ENCODE results near the gene SAMD8.

SAMD8 gene

GRCh38 chr10:75097666-75098285 is 13.7 kb upstream of the SAMD8 start:
- H3K23ac ChIP-seq (ENCODE audit: low read length in 2 of 2) = no peak overlapping the region
- no peak overlapping the region for H3K14ac ChIP-seq (ENCODE audit: low read length in 2 of 2)
- no peak overlapping the region for H2BK120ac ChIP-seq (ENCODE audit: low read depth, low read length)
- no peaks in the 10 kb centered on the region for H3K9me3 ChIP-seq (ENCODE audit: control insufficient read depth, low read length)
- H3K27ac ChIP-seq (ENCODE audit: low read length, poor library complexity, severe bottlenecking) = no peak overlapping the region
- no peak overlapping the region for H3K18ac ChIP-seq (ENCODE audit: low read depth in 1 of 2, low read length in 2 of 2)
- no peak overlapping the region for H2AFZ ChIP-seq (ENCODE audit: low read depth, low read length)
- peak; percentile 16 for DNase-seq
- no peaks in the 10 kb centered on the region for H3K36me3 ChIP-seq (ENCODE audit: control insufficient read depth in 1 of 2, insufficient read depth in 2 of 2, low read depth in 1 of 2, low read length in 2 of 2)
- no peak overlapping the region for H4K91ac ChIP-seq (ENCODE audit: low read length)
- H2BK5ac ChIP-seq (ENCODE audit: low read depth, low read length, poor library complexity, severe bottlenecking) = no peak overlapping the region
- 96% methylated on average over 11 of the region's 11 CpGs for WGBS
- no peak overlapping the region for H2AK5ac ChIP-seq (ENCODE audit: low read length, severe bottlenecking)
- H3K4me3 ChIP-seq (ENCODE audit: insufficient read depth in 1 of 2, low read depth in 1 of 2, low read length in 2 of 2) = no peak overlapping the region
- H3K79me1 ChIP-seq (replicated peaks; ENCODE audit: low read length, poor library complexity, severe bottlenecking) = no peaks in the 10 kb centered on the region
- no peak overlapping the region for H3K4ac ChIP-seq (ENCODE audit: low read depth in 1 of 2, low read length in 2 of 2)
- H2BK15ac ChIP-seq (ENCODE audit: low read depth, poor library complexity, severe bottlenecking) = no peak overlapping the region
- H3K4me1 ChIP-seq (ENCODE audit: control insufficient read depth, insufficient read depth, low read depth, low read length) = peaks cover 8% of the 10 kb centered on the region
- no peak overlapping the region for H2BK12ac ChIP-seq (ENCODE audit: low read length in 2 of 2)
- H3K4me2 ChIP-seq (ENCODE audit: low read length, poor library complexity, severe bottlenecking) = no peak overlapping the region
- H3K9ac ChIP-seq (ENCODE audit: low read length) = no peak overlapping the region
- H3K27me3 ChIP-seq (ENCODE audit: control insufficient read depth in 1 of 2, insufficient read depth in 1 of 2, low read length in 2 of 2) = peaks cover 13 to 35% of the 10 kb centered on the region in 2 experiments
- H4K8ac ChIP-seq (ENCODE audit: low read length) = no peak overlapping the region

- peaks cover 8% of the 10 kb centered on the region for H3K4me1 ChIP-seq (ENCODE audit: control insufficient read depth, insufficient read depth, low read depth, low read length)
- no peak overlapping the region for H3K9ac ChIP-seq (ENCODE audit: low read length)
- no peak overlapping the region for H3K4me3 ChIP-seq (ENCODE audit: insufficient read depth in 1 of 2, low read depth in 1 of 2, low read length in 2 of 2)
- H3K4ac ChIP-seq (ENCODE audit: low read depth in 1 of 2, low read length in 2 of 2) = no peak overlapping the region
- H2AFZ ChIP-seq (ENCODE audit: low read depth, low read length) = no peak overlapping the region
- peak overlapping the region in 1 of 2 experiments; percentile 17 for H2BK12ac ChIP-seq (ENCODE audit: low read length in 2 of 2)
- no peaks in the 10 kb centered on the region for H3K9me3 ChIP-seq (ENCODE audit: control insufficient read depth, low read length)
- peak overlapping the region; percentile 7 for H4K8ac ChIP-seq (ENCODE audit: low read length)
- peaks cover 9 to 22% of the 10 kb centered on the region in 2 experiments for H3K27me3 ChIP-seq (ENCODE audit: control insufficient read depth in 1 of 2, insufficient read depth in 1 of 2, low read length in 2 of 2)
- no peak overlapping the region for H4K91ac ChIP-seq (ENCODE audit: low read length)
- H3K14ac ChIP-seq (ENCODE audit: low read length in 2 of 2) = no peak overlapping the region
- no peak overlapping the region for H2BK15ac ChIP-seq (ENCODE audit: low read depth, poor library complexity, severe bottlenecking)
- no peak for DNase-seq
- WGBS = 88% methylated on average over 14 of the region's 14 CpGs
- no peak overlapping the region for H3K18ac ChIP-seq (ENCODE audit: low read depth in 1 of 2, low read length in 2 of 2)
- no peak overlapping the region for H3K4me2 ChIP-seq (ENCODE audit: low read length, poor library complexity, severe bottlenecking)
- no peak overlapping the region for H2AK5ac ChIP-seq (ENCODE audit: low read length, severe bottlenecking)
- H3K27ac ChIP-seq (ENCODE audit: low read length, poor library complexity, severe bottlenecking) = no peak overlapping the region
- H3K23ac ChIP-seq (ENCODE audit: low read length in 2 of 2) = no peak overlapping the region
- no peak overlapping the region for H2BK120ac ChIP-seq (ENCODE audit: low read depth, low read length)
- no peaks in the 10 kb centered on the region for H3K79me1 ChIP-seq (replicated peaks; ENCODE audit: low read length, poor library complexity, severe bottlenecking)
- H3K36me3 ChIP-seq (ENCODE audit: control insufficient read depth in 1 of 2, insufficient read depth in 2 of 2, low read depth in 1 of 2, low read length in 2 of 2) = no peaks in the 10 kb centered on the region
- no peak overlapping the region for H2BK5ac ChIP-seq (ENCODE audit: low read depth, low read length, poor library complexity, severe bottlenecking)
Measured at GRCh38 chr10:75098902-75099673, 12.4 kb upstream of the SAMD8 start.

- H3K18ac ChIP-seq (ENCODE audit: low read depth in 1 of 2, low read length in 2 of 2) = no peak overlapping the region
- H3K4ac ChIP-seq (ENCODE audit: low read depth in 1 of 2, low read length in 2 of 2) = no peak overlapping the region
- no peak overlapping the region for H3K14ac ChIP-seq (ENCODE audit: low read length in 2 of 2)
- 22% methylated on average over 18 of the region's 18 CpGs for WGBS
- H2AFZ ChIP-seq (ENCODE audit: low read depth, low read length) = peak overlapping the region; percentile 44
- no peaks in the 10 kb centered on the region for H3K9me3 ChIP-seq (ENCODE audit: control insufficient read depth, low read length)
- H2AK5ac ChIP-seq (ENCODE audit: low read length, severe bottlenecking) = no peak overlapping the region
- H3K4me1 ChIP-seq (ENCODE audit: control insufficient read depth, insufficient read depth, low read depth, low read length) = peaks cover 8% of the 10 kb centered on the region
- H4K8ac ChIP-seq (ENCODE audit: low read length) = peak overlapping the region; percentile 42
- no peak overlapping the region for H2BK12ac ChIP-seq (ENCODE audit: low read length in 2 of 2)
- H3K9ac ChIP-seq (ENCODE audit: low read length) = no peak overlapping the region
- H3K4me2 ChIP-seq (ENCODE audit: low read length, poor library complexity, severe bottlenecking) = peak overlapping the region; percentile 39
- H2BK5ac ChIP-seq (ENCODE audit: low read depth, low read length, poor library complexity, severe bottlenecking) = no peak overlapping the region
- H2BK120ac ChIP-seq (ENCODE audit: low read depth, low read length) = no peak overlapping the region
- H2BK15ac ChIP-seq (ENCODE audit: low read depth, poor library complexity, severe bottlenecking) = peak overlapping the region; percentile 48
- DNase-seq = peak; percentile 63
- no peaks in the 10 kb centered on the region for H3K79me1 ChIP-seq (replicated peaks; ENCODE audit: low read length, poor library complexity, severe bottlenecking)
- no peak overlapping the region for H3K27ac ChIP-seq (ENCODE audit: low read length, poor library complexity, severe bottlenecking)
- H3K36me3 ChIP-seq (ENCODE audit: control insufficient read depth in 1 of 2, insufficient read depth in 2 of 2, low read depth in 1 of 2, low read length in 2 of 2) = no peaks in the 10 kb centered on the region
- H3K27me3 ChIP-seq (ENCODE audit: control insufficient read depth in 1 of 2, insufficient read depth in 1 of 2, low read length in 2 of 2) = peaks cover 0 to 16% of the 10 kb centered on the region in 2 experiments
- no peak overlapping the region for H3K23ac ChIP-seq (ENCODE audit: low read length in 2 of 2)
- H4K91ac ChIP-seq (ENCODE audit: low read length) = peak overlapping the region; percentile 47
- H3K4me3 ChIP-seq (ENCODE audit: insufficient read depth in 1 of 2, low read depth in 1 of 2, low read length in 2 of 2) = no peak overlapping the region
Measured at GRCh38 chr10:75099952-75100763, 11.3 kb upstream of the SAMD8 start.

- Histone ChIP-seq H4K91ac (ENCODE audit: low read length) (no peak overlapping the region), H3K18ac (ENCODE audit: low read depth in 1 of 2, low read length in 2 of 2) (no peak overlapping the region), H2BK5ac (ENCODE audit: low read depth, low read length, poor library complexity, severe bottlenecking) (no peak overlapping the region), H3K4ac (ENCODE audit: low read depth in 1 of 2, low read length in 2 of 2) (no peak overlapping the region), H3K23ac (ENCODE audit: low read length in 2 of 2) (no peak overlapping the region), H3K4me3 (ENCODE audit: insufficient read depth in 1 of 2, low read depth in 1 of 2, low read length in 2 of 2) (no peak overlapping the region), H3K27ac (ENCODE audit: low read length, poor library complexity, severe bottlenecking) (no peak overlapping the region), H2BK120ac (ENCODE audit: low read depth, low read length) (no peak overlapping the region), H3K14ac (ENCODE audit: low read length in 2 of 2) (no peak overlapping the region), H2AFZ (ENCODE audit: low read depth, low read length) (no peak overlapping the region), H3K9me3 (ENCODE audit: control insufficient read depth, low read length) (no peaks in the 10 kb centered on the region), H3K4me1 (ENCODE audit: control insufficient read depth, insufficient read depth, low read depth, low read length) (peaks cover 8% of the 10 kb centered on the region), H2AK5ac (ENCODE audit: low read length, severe bottlenecking) (no peak overlapping the region), H3K27me3 (ENCODE audit: control insufficient read depth in 1 of 2, insufficient read depth in 1 of 2, low read length in 2 of 2) (peaks cover 0 to 16% of the 10 kb centered on the region in 2 experiments), H3K4me2 (ENCODE audit: low read length, poor library complexity, severe bottlenecking) (no peak overlapping the region), H3K36me3 (ENCODE audit: control insufficient read depth in 1 of 2, insufficient read depth in 2 of 2, low read depth in 1 of 2, low read length in 2 of 2) (no peaks in the 10 kb centered on the region), H2BK15ac (ENCODE audit: low read depth, poor library complexity, severe bottlenecking) (no peak overlapping the region), H4K8ac (ENCODE audit: low read length) (no peak overlapping the region), H3K9ac (ENCODE audit: low read length) (no peak overlapping the region), H2BK12ac (ENCODE audit: low read length in 2 of 2) (no peak overlapping the region), H3K79me1 (replicated peaks; ENCODE audit: low read length, poor library complexity, severe bottlenecking) (no peaks in the 10 kb centered on the region)
- DNase-seq = no peak
- 57% methylated on average over 4 of the region's 4 CpGs for WGBS
Measured at GRCh38 chr10:75100764-75101291, 10.6 kb upstream of the SAMD8 start.

All from mesenchymal stem cell (in vitro differentiated cells and primary cell).